Measurements from ENCODE around the gene HLA-DQB2. TPM values are rescaled to one million over a fixed set of nuclear protein-coding genes. Genes with fewer than 3 reads are reported as not detected.
"Not testable (repeated sequence)": the region's sequence is repeated elsewhere in the genome, so short reads cannot be mapped to it uniquely, and the experiment has no call there.

The HLA-DQB2 gene
- total RNA-seq, 1 donor, result 1.0 TPM

GRCh38 chr6:32774426-32774825 is 11.1 kb upstream of the HLA-DQB2 start:
- H3K9me3 ChIP-seq (ENCODE audit: low read depth, low read length), result no peaks in the 10 kb centered on the region
- no peaks in the 10 kb centered on the region for H3K4me1 ChIP-seq (ENCODE audit: insufficient read depth, low read length)
- peaks cover 25% of the 10 kb centered on the region for H3K27me3 ChIP-seq (ENCODE audit: insufficient read depth, low read length)
- H3K4me3 ChIP-seq (ENCODE audit: low read length), result no peak overlapping the region

DNA sequence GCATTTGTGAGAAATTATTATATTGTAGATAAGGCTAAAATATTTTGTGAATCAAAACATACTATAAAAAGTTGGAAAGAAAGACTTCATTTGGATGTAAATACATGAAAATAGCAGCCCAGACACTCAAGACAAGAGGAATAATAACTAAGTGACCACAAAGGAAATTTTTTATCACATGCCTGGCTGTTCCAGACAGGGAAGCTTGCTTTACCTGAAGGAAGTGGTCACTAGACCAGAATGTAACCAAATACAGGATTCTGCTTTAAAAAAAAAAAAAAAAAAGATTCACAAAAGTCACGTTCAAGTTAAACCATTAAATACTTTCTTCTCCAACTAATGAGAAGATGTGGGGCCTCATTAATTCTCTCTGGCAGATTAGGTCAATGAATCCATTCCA is 9.3 kb upstream of the HLA-DQB2 start:
- Histone ChIP-seq H3K27me3 (ENCODE audit: insufficient read depth, low read length) (peaks cover 38% of the 10 kb centered on the region), H3K4me1 (ENCODE audit: insufficient read depth, low read length) (no peaks in the 10 kb centered on the region), H3K4me3 (ENCODE audit: low read length) (no peak overlapping the region), H3K9me3 (ENCODE audit: low read depth, low read length) (no peaks in the 10 kb centered on the region)

- Histone ChIP-seq H3K4me1 (ENCODE audit: insufficient read depth, low read length) (no peaks in the 10 kb centered on the region), H3K4me3 (ENCODE audit: low read length) (no peak overlapping the region), H3K9me3 (ENCODE audit: low read depth, low read length) (no peaks in the 10 kb centered on the region), H3K27me3 (ENCODE audit: insufficient read depth, low read length) (peaks cover 27% of the 10 kb centered on the region)
These were observed 716 bp upstream of the HLA-DQB2 start for GRCh38 chr6:32764048-32764447.

- Histone ChIP-seq H3K4me1 (ENCODE audit: insufficient read depth, low read length) (no peaks in the 10 kb centered on the region), H3K27me3 (ENCODE audit: insufficient read depth, low read length) (peaks cover 12% of the 10 kb centered on the region), H3K9me3 (ENCODE audit: low read depth, low read length) (no peaks in the 10 kb centered on the region), H3K4me3 (ENCODE audit: low read length) (no peak overlapping the region)
These were observed 1.8 kb downstream of the HLA-DQB2 start for GRCh38 chr6:32761548-32761947.

DNA sequence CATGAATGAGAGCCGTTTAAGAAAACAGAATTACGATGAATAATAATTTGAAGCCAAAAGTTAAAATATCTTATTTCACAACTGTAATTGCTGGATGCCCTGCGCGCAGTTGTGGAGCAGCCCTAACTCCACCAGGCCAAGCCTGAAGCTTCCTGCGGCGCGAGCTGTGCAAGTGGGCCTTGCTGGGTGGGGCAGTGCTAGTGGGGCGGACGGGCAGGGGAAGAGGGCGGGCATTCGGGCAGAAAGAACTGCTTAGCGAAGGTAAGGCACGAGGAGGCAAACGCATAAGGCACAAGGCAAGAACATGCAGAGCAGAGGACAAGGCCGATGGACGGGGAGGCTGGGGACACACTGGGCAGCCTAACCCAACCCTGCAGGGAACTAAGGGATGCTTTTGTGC is 2.3 kb downstream of the HLA-DQB2 start:
- no peaks in the 10 kb centered on the region for H3K4me1 ChIP-seq (ENCODE audit: insufficient read depth, low read length)
- H3K4me3 ChIP-seq (ENCODE audit: low read length), result no peak overlapping the region

DNA sequence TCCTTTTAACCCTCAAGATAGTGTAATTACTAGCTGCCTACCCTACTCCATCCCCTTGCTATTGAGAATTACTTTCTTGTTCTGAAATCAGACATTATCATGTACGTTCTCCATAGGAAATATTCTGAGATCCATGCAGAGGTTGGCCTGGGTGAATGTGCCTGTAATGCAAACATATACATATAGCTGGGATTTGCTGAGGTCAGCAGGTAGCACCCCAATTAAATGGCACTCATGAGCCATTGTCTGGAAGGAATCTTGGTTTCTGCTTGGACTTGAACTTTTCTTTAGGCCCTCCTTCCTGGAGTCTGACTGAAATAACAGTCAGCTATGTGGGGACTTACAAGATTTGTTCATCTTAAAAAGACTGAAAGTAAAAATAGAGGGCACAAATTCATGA is 3.7 kb downstream of the HLA-DQB2 start:
- H3K4me1 ChIP-seq (ENCODE audit: insufficient read depth, low read length), result no peaks in the 10 kb centered on the region
- no peaks in the 10 kb centered on the region for H3K9me3 ChIP-seq (ENCODE audit: low read depth, low read length)
- peaks cover 13% of the 10 kb centered on the region for H3K27me3 ChIP-seq (ENCODE audit: insufficient read depth, low read length)
- no peak overlapping the region for H3K4me3 ChIP-seq (ENCODE audit: low read length)

More for the DNA sequence above, 2.3 kb downstream of the HLA-DQB2 start:
- Histone ChIP-seq H3K9me3 (ENCODE audit: low read depth, low read length) (no peaks in the 10 kb centered on the region), H3K27me3 (ENCODE audit: insufficient read depth, low read length) (peaks cover 12% of the 10 kb centered on the region)

DNA sequence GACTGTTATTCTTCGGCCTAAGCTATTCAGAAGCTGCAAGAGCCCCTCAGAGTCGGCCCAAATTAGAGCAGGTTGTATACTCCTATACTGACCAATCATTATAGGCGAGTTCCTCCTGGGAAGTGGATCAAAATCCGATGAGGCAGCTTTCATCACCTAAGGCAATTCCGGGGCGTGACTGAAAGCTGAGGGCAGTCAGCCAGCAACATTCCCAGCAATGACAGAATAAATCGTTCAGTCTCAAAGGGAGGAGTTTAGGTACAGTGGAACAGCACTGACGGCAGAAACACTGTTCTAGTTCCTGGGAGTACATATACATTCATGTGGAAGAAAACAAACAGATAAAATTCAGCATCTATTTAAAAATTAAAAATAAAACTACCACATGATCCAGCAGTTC is 10.8 kb downstream of the HLA-DQB2 start:
- Histone ChIP-seq H3K4me3 (ENCODE audit: low read length) (no peak overlapping the region), H3K9me3 (ENCODE audit: low read depth, low read length) (no peaks in the 10 kb centered on the region), H3K27me3 (ENCODE audit: insufficient read depth, low read length) (peaks cover 23% of the 10 kb centered on the region), H3K4me1 (ENCODE audit: insufficient read depth, low read length) (no peaks in the 10 kb centered on the region)

GRCh38 chr6:32745649-32746048 is 17.7 kb downstream of the HLA-DQB2 start:
- H3K4me3 ChIP-seq (ENCODE audit: low read length); H3K27me3 ChIP-seq (ENCODE audit: insufficient read depth, low read length): not testable (repeated sequence)

DNA sequence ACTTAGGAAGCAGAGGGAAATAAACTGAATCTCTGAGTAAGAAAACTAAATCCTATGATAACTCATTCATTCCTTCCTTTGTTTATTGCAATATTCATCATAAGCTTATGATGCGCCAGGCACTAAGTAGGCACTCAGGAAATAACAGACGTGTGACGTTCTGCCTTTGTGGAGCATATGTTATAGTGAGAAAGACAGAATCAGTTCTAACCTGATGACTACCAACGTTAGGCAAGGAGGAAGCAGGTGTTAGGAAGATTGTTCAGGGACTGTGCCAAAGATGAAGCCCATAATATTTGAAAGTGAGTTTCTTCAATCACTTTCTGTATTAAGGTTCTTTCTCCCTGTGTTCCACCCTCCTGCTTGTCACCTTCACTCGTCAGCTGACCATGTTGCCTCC is 18.6 kb downstream of the HLA-DQB2 start:
- no peak overlapping the region for H3K4me3 ChIP-seq (ENCODE audit: low read length)
- H3K9me3 ChIP-seq (ENCODE audit: low read depth, low read length), result no peaks in the 10 kb centered on the region
- H3K4me1 ChIP-seq (ENCODE audit: insufficient read depth, low read length), result no peaks in the 10 kb centered on the region
- peaks cover 10% of the 10 kb centered on the region for H3K27me3 ChIP-seq (ENCODE audit: insufficient read depth, low read length)

More at GRCh38 chr6:32745649-32746048, 17.7 kb downstream of the HLA-DQB2 start:
- not testable (repeated sequence) for H3K4me1 ChIP-seq (ENCODE audit: insufficient read depth, low read length); H3K9me3 ChIP-seq (ENCODE audit: low read depth, low read length)

DNA sequence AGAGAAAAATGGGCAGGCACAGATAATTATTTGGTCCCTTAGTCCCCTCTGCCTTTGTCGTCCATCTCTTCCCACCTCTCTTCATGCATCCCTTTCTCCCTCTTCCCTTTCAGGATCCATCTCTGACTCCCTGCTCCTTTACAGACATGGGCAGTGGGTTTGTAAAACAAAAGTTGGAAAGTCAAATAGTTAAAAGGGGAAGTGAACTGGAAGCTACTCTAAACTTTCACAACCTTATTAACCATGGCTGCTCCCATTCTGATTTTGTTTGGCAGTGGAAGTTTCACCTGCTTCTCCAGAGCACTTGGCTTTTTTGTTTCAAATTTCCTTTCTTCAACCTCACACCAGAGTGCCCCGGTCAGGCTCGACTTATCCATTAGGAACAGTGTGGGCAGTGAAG is 21.0 kb downstream of the HLA-DQB2 start:
- Histone ChIP-seq H3K4me1 (ENCODE audit: insufficient read depth, low read length) (no peaks in the 10 kb centered on the region), H3K4me3 (ENCODE audit: low read length) (no peak overlapping the region), H3K27me3 (ENCODE audit: insufficient read depth, low read length) (peaks cover 4% of the 10 kb centered on the region), H3K9me3 (ENCODE audit: low read depth, low read length) (no peaks in the 10 kb centered on the region)

DNA sequence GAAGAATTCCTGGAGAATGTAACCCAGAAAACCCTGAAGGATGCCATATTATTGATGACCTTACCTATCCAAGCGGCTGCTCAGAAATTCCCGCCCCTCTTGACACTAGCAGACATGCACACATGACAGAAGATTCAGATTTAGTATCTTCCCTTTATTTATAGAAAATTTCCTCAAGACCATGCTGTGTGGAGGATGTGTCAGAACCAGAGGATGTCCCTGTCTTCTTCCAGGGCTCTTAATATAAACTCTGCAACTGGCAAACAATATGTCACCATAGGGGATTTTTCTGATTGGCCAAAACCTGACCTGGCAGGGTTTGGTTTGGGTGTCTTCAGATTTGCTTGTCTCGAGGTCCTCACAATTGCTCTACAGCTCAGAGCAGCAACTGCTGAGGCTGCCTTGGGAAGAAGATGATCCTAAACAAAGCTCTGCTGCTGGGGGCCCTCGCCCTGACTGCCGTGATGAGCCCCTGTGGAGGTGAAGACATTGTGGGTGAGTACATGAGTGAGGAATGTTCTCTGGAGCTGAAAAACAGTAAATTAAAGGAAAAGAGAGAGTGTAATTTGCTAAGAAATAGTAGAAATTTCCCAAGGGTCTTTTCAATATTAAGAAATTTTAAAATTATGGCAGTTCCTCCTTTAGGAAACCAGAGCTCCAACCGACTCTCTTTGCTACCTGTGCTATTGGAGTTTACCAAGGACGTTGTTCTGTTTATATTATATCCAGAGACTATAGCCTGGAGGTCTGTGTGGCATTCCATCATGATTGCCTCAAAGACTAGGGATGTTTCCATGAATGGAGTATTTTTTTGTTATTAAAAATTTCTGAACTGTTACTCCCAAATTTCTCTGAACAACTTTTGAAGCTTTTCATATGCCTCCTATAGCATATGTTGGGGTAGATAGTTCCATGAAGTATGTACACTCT is 22.0 kb downstream of the HLA-DQB2 start, which contains the start of gene HLA-DQA2:
Gene HLA-DQA2, plus strand, starts transcription at position 361 of the 930 bp plus-strand sequence. Its CDS starts 53 bp downstream, at position 414.
- H3K4me3 ChIP-seq (ENCODE audit: low read length), result no peak within 1 kb of the TSS
- H3K4me1 ChIP-seq (ENCODE audit: insufficient read depth, low read length), result no peaks in the 10 kb centered on the region
- H3K27me3 ChIP-seq (ENCODE audit: insufficient read depth, low read length), result peaks cover 4% of the 10 kb centered on the region
- H3K9me3 ChIP-seq (ENCODE audit: low read depth, low read length), result no peaks in the 10 kb centered on the region

- H3K4me1 ChIP-seq (ENCODE audit: insufficient read depth, low read length), result no peaks in the 10 kb centered on the region
- H3K4me3 ChIP-seq (ENCODE audit: low read length), result no peak overlapping the region
- H3K9me3 ChIP-seq (ENCODE audit: low read depth, low read length), result no peaks in the 10 kb centered on the region
- H3K27me3 ChIP-seq (ENCODE audit: insufficient read depth, low read length), result peaks cover 3% of the 10 kb centered on the region
These were observed 25.2 kb downstream of the HLA-DQB2 start for GRCh38 chr6:32738126-32738525.

- no peaks in the 10 kb centered on the region for H3K9me3 ChIP-seq (ENCODE audit: low read depth, low read length)
- peaks cover 27% of the 10 kb centered on the region for H3K27me3 ChIP-seq (ENCODE audit: insufficient read depth, low read length)
- no peaks in the 10 kb centered on the region for H3K4me1 ChIP-seq (ENCODE audit: insufficient read depth, low read length)
- H3K4me3 ChIP-seq (ENCODE audit: low read length), result no peak overlapping the region
These were observed 44.5 kb downstream of the HLA-DQB2 start for GRCh38 chr6:32718879-32719278.

DNA sequence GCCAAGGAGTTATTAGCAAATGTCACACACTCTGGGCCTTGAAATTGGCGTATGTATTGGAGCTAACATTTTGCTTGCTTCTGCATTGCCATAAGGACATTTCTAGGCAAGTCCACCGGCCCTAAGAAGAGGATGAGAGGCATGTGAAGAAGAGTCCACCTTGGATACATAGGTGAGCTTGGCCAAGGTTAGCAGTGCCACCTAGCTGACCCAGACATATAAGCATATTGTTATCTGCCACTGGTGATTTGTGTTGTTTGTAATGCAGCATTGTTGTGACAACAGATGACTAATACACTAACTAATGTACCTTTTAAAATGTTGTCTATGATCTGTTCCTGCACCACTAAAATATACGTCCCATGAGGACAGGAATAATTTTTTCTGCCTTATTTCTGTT is 46.9 kb downstream of the HLA-DQB2 start:
- Histone ChIP-seq H3K27me3 (ENCODE audit: insufficient read depth, low read length) (peaks cover 12% of the 10 kb centered on the region), H3K9me3 (ENCODE audit: low read depth, low read length) (no peaks in the 10 kb centered on the region), H3K4me3 (ENCODE audit: low read length) (no peak overlapping the region), H3K4me1 (ENCODE audit: insufficient read depth, low read length) (peaks cover 8% of the 10 kb centered on the region)

GRCh38 chr6:32713241-32713640 is 50.1 kb downstream of the HLA-DQB2 start:
- Histone ChIP-seq H3K4me1 (ENCODE audit: insufficient read depth, low read length) (peaks cover 8% of the 10 kb centered on the region), H3K9me3 (ENCODE audit: low read depth, low read length) (no peaks in the 10 kb centered on the region), H3K27me3 (ENCODE audit: insufficient read depth, low read length) (no peaks in the 10 kb centered on the region), H3K4me3 (ENCODE audit: low read length) (no peak overlapping the region)

DNA sequence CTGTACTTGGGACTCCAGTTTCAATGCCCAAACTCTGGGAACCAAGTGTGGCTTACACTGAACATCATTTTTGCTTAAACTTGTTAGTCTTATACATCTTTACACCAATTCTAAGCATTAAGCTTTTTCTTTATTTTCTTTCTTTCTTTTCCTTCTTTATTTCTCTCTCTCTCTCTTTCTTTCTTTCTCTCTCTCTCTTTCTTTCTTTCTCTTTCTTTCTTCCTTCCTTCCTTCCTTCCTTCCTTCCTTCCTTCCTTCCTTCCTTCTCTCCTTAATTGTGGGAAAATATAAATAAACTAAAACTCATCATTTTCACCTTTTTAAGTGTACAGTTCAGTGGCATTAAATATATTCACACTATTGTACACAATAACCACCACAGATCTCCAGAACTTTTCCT is 53.7 kb downstream of the HLA-DQB2 start:
- peaks cover 8% of the 10 kb centered on the region for H3K4me1 ChIP-seq (ENCODE audit: insufficient read depth, low read length)
- no peaks in the 10 kb centered on the region for H3K9me3 ChIP-seq (ENCODE audit: low read depth, low read length)
- H3K27me3 ChIP-seq (ENCODE audit: insufficient read depth, low read length), result no peaks in the 10 kb centered on the region
- no peak overlapping the region for H3K4me3 ChIP-seq (ENCODE audit: low read length)
